Measurements from ENCODE around the gene ARPC2. TPM values are rescaled to one million over a fixed set of nuclear protein-coding genes. Genes with fewer than 3 reads are reported as not detected.
A peak's percentile ranks its signal among the peaks of the same experiment; 100 is the strongest.

The ARPC2 gene
- total and polyA plus RNA-seq, 2 of the 13 experiments (the other 11 are each of a cell fraction or from before 2014, with no cell fraction given), result 168 to 303 TPM

DNA sequence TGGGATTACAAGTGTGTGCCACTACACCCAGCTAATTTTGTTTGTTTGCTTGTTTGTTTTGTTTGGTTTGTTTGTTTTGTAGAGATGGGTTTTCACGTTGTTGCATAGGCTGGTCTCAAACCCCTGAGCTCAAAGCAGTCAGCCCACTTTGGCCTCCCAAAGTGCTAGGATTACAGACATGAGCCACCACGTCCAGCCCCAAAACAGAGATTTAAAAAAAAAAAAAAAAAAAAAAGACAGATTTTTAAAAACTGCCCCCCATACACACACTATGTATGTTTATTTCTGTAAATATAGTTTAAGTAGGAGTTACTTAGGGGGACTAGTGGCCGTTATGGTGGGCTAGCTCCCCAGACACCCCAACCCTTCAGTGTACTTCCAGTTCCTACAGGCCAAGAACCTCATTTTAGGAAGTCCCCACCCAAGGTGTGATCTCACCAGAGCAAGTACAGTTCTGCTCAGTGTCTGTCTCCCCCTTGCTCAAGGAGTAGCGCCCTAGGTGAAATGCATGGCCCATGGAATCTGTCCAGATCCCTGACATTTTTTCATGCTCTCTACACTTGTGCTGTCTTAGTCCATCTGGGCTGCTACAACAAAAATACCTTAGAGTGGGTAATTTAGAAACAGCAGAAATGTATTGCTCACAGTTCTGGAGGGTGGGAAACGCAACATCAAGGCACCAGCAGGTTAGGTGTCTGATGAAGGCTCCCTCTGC is 76.9 kb downstream of the ARPC2 start (continued):
- TF ChIP-seq, protein P1, sequence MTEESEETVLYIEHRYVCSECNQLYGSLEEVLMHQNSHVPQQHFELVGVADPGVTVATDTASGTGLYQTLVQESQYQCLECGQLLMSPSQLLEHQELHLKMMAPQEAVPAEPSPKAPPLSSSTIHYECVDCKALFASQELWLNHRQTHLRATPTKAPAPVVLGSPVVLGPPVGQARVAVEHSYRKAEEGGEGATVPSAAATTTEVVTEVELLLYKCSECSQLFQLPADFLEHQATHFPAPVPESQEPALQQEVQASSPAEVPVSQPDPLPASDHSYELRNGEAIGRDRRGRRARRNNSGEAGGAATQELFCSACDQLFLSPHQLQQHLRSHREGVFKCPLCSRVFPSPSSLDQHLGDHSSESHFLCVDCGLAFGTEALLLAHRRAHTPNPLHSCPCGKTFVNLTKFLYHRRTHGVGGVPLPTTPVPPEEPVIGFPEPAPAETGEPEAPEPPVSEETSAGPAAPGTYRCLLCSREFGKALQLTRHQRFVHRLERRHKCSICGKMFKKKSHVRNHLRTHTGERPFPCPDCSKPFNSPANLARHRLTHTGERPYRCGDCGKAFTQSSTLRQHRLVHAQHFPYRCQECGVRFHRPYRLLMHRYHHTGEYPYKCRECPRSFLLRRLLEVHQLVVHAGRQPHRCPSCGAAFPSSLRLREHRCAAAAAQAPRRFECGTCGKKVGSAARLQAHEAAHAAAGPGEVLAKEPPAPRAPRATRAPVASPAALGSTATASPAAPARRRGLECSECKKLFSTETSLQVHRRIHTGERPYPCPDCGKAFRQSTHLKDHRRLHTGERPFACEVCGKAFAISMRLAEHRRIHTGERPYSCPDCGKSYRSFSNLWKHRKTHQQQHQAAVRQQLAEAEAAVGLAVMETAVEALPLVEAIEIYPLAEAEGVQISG (CRISPR knock-in tag; IDR thresholded peaks at IDR 0.05), result no peak
- TF ChIP-seq ZSCAN21 (CRISPR knock-in tag; IDR thresholded peaks at IDR 0.05; ENCODE audit: borderline replicate concordance), result 0 out of 2 replicates have a peak, but pooled peaks have one; percentile 14
- TF ChIP-seq, protein P2, sequence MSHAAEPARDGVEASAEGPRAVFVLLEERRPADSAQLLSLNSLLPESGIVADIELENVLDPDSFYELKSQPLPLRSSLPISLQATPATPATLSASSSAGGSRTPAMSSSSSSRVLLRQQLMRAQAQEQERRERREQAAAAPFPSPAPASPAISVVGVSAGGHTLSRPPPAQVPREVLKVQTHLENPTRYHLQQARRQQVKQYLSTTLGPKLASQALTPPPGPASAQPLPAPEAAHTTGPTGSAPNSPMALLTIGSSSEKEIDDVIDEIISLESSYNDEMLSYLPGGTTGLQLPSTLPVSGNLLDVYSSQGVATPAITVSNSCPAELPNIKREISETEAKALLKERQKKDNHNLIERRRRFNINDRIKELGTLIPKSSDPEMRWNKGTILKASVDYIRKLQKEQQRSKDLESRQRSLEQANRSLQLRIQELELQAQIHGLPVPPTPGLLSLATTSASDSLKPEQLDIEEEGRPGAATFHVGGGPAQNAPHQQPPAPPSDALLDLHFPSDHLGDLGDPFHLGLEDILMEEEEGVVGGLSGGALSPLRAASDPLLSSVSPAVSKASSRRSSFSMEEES (CRISPR knock-in tag; IDR thresholded peaks at IDR 0.05), result no peak
- TF ChIP-seq, protein P3, sequence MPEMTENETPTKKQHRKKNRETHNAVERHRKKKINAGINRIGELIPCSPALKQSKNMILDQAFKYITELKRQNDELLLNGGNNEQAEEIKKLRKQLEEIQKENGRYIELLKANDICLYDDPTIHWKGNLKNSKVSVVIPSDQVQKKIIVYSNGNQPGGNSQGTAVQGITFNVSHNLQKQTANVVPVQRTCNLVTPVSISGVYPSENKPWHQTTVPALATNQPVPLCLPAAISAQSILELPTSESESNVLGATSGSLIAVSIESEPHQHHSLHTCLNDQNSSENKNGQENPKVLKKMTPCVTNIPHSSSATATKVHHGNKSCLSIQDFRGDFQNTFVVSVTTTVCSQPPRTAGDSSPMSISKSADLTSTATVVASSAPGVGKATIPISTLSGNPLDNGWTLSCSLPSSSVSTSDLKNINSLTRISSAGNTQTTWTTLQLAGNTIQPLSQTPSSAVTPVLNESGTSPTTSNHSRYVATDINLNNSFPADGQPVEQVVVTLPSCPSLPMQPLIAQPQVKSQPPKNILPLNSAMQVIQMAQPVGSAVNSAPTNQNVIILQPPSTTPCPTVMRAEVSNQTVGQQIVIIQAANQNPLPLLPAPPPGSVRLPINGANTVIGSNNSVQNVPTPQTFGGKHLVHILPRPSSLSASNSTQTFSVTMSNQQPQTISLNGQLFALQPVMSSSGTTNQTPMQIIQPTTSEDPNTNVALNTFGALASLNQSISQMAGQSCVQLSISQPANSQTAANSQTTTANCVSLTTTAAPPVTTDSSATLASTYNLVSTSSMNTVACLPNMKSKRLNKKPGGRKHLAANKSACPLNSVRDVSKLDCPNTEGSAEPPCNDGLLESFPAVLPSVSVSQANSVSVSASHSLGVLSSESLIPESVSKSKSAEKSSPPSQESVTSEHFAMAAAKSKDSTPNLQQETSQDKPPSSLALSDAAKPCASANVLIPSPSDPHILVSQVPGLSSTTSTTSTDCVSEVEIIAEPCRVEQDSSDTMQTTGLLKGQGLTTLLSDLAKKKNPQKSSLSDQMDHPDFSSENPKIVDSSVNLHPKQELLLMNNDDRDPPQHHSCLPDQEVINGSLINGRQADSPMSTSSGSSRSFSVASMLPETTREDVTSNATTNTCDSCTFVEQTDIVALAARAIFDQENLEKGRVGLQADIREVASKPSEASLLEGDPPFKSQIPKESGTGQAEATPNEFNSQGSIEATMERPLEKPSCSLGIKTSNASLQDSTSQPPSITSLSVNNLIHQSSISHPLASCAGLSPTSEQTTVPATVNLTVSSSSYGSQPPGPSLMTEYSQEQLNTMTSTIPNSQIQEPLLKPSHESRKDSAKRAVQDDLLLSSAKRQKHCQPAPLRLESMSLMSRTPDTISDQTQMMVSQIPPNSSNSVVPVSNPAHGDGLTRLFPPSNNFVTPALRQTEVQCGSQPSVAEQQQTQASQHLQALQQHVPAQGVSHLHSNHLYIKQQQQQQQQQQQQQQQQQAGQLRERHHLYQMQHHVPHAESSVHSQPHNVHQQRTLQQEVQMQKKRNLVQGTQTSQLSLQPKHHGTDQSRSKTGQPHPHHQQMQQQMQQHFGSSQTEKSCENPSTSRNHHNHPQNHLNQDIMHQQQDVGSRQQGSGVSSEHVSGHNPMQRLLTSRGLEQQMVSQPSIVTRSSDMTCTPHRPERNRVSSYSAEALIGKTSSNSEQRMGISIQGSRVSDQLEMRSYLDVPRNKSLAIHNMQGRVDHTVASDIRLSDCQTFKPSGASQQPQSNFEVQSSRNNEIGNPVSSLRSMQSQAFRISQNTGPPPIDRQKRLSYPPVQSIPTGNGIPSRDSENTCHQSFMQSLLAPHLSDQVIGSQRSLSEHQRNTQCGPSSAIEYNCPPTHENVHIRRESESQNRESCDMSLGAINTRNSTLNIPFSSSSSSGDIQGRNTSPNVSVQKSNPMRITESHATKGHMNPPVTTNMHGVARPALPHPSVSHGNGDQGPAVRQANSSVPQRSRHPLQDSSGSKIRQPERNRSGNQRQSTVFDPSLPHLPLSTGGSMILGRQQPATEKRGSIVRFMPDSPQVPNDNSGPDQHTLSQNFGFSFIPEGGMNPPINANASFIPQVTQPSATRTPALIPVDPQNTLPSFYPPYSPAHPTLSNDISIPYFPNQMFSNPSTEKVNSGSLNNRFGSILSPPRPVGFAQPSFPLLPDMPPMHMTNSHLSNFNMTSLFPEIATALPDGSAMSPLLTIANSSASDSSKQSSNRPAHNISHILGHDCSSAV (CRISPR knock-in tag; IDR thresholded peaks at IDR 0.05; ENCODE audit: borderline replicate concordance), result no peak
- no peak for TF ChIP-seq ZNF143 (CRISPR knock-in tag; IDR thresholded peaks at IDR 0.05)
- no peak for TF ChIP-seq ZNF776 (CRISPR knock-in tag; IDR thresholded peaks at IDR 0.05)
- 0 out of 2 replicates have a peak, but pooled peaks have one; percentile 8 for TF ChIP-seq RFXAP (CRISPR knock-in tag; IDR thresholded peaks at IDR 0.05; ENCODE audit: borderline replicate concordance)
- no peak for TF ChIP-seq ZNF501 (CRISPR knock-in tag; IDR thresholded peaks at IDR 0.05)
- TF ChIP-seq ARNT2 (CRISPR knock-in tag; IDR thresholded peaks at IDR 0.05; ENCODE audit: low read depth), result no peak
- TF ChIP-seq, protein P4, sequence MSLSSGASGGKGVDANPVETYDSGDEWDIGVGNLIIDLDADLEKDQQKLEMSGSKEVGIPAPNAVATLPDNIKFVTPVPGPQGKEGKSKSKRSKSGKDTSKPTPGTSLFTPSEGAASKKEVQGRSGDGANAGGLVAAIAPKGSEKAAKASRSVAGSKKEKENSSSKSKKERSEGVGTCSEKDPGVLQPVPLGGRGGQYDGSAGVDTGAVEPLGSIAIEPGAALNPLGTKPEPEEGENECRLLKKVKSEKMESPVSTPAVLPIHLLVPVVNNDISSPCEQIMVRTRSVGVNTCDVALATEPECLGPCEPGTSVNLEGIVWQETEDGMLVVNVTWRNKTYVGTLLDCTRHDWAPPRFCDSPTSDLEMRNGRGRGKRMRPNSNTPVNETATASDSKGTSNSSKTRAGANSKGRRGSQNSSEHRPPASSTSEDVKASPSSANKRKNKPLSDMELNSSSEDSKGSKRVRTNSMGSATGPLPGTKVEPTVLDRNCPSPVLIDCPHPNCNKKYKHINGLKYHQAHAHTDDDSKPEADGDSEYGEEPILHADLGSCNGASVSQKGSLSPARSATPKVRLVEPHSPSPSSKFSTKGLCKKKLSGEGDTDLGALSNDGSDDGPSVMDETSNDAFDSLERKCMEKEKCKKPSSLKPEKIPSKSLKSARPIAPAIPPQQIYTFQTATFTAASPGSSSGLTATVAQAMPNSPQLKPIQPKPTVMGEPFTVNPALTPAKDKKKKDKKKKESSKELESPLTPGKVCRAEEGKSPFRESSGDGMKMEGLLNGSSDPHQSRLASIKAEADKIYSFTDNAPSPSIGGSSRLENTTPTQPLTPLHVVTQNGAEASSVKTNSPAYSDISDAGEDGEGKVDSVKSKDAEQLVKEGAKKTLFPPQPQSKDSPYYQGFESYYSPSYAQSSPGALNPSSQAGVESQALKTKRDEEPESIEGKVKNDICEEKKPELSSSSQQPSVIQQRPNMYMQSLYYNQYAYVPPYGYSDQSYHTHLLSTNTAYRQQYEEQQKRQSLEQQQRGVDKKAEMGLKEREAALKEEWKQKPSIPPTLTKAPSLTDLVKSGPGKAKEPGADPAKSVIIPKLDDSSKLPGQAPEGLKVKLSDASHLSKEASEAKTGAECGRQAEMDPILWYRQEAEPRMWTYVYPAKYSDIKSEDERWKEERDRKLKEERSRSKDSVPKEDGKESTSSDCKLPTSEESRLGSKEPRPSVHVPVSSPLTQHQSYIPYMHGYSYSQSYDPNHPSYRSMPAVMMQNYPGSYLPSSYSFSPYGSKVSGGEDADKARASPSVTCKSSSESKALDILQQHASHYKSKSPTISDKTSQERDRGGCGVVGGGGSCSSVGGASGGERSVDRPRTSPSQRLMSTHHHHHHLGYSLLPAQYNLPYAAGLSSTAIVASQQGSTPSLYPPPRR (CRISPR knock-in tag; IDR thresholded peaks at IDR 0.05; ENCODE audit: borderline replicate concordance), result no peak
